H9 (cell line): ENCODE data around the gene CDCP1. TPM values are rescaled to one million over a fixed set of nuclear protein-coding genes. Genes with fewer than 3 reads are reported as not detected.

Source experiments
- DNase-seq: peaks from one replicate; pipeline ENCODE4 v3.0.0-alpha.2; 2017
- H2AFZ ChIP-seq: one replicate; pipeline ENCODE4 v1.6.1; 2013; ENCODE audit warnings: mild to moderate bottlenecking, low read length, control low read depth, moderate library complexity
- H2AK5ac ChIP-seq: 2 replicates; pipeline ENCODE4 v1.6.1; 2013; ENCODE audit warnings: low read length, control low read depth, mixed read lengths; ENCODE audit not compliant: insufficient read length
- H2BK120ac ChIP-seq: one replicate; pipeline ENCODE4 v1.6.1; 2013; ENCODE audit warnings: low read depth, mild to moderate bottlenecking, low read length, control low read depth, inconsistent platforms; ENCODE audit not compliant: poor library complexity, severe bottlenecking
- H2BK12ac ChIP-seq: 2 replicates; pipeline ENCODE4 v1.6.1; 2013; ENCODE audit warnings: low read length, control low read depth, mixed read lengths, low read depth; ENCODE audit not compliant: insufficient read length
- H2BK15ac ChIP-seq: 2 replicates; pipeline ENCODE4 v1.6.1; 2013; ENCODE audit warnings: low read depth, low read length, control low read depth
- H2BK20ac ChIP-seq: one replicate; pipeline ENCODE4 v1.6.1; 2013; ENCODE audit warnings: low read depth, mild to moderate bottlenecking, low read length, control low read depth, inconsistent platforms; ENCODE audit not compliant: poor library complexity, severe bottlenecking
- H2BK5ac ChIP-seq: 2 replicates; pipeline ENCODE4 v1.6.1; 2013; ENCODE audit warnings: low read length, control low read depth, mixed read lengths; ENCODE audit not compliant: insufficient read length
- H3K14ac ChIP-seq: 2 replicates; pipeline ENCODE4 v1.6.1; 2013; ENCODE audit warnings: low read length, control low read depth; ENCODE audit not compliant: insufficient read depth
- H3K18ac ChIP-seq: 2 replicates; pipeline ENCODE4 v1.6.1; 2013; ENCODE audit warnings: low read depth, mild to moderate bottlenecking, mixed read lengths, low read length, control low read depth; ENCODE audit not compliant: insufficient read length
- H3K23ac ChIP-seq: 2 replicates; pipeline ENCODE4 v1.6.1; 2013; ENCODE audit warnings: low read length, control low read depth, mixed read lengths, low read depth; ENCODE audit not compliant: insufficient read length
- H3K23me2 ChIP-seq: 2 replicates; pipeline ENCODE4 v1.6.1; 2013; ENCODE audit warnings: low read depth, mild to moderate bottlenecking, mixed read lengths, low read length, control low read depth; ENCODE audit not compliant: insufficient read length, poor library complexity, severe bottlenecking
- H3K27ac ChIP-seq: 2 replicates; pipeline ENCODE4 v1.5.1; 2013; ENCODE audit warnings: low read length, control low read depth, mixed read lengths, low read depth; ENCODE audit not compliant: insufficient read length
- H3K27me3 ChIP-seq: 2 replicates; pipeline ENCODE4 v1.6.1; 2013; ENCODE audit warnings: low read length, control low read depth, inconsistent platforms; ENCODE audit not compliant: insufficient read depth
- H3K4ac ChIP-seq: 2 replicates; pipeline ENCODE4 v1.6.1; 2013; ENCODE audit warnings: low read depth, mild to moderate bottlenecking, control low read depth, inconsistent platforms, low read length, moderate library complexity
- H3K4me1 ChIP-seq: 2 replicates; pipeline ENCODE4 v1.6.1; 2013; ENCODE audit warnings: low read length, control low read depth, inconsistent platforms; ENCODE audit not compliant: insufficient read depth
- H3K4me2 ChIP-seq: 2 replicates; pipeline ENCODE4 v1.6.1; 2013; ENCODE audit warnings: low read length, control low read depth, mixed read lengths; ENCODE audit not compliant: insufficient read length, insufficient read depth
- H3K56ac ChIP-seq: 2 replicates; pipeline ENCODE4 v1.6.1; 2013; ENCODE audit warnings: low read depth, mild to moderate bottlenecking, mixed read lengths, low read length, control low read depth; ENCODE audit not compliant: insufficient read length
- H3K79me1 ChIP-seq: 2 replicates; pipeline ENCODE4 v1.6.1; 2013; ENCODE audit warnings: low read depth, mild to moderate bottlenecking, moderate library complexity, low read length, control low read depth, inconsistent platforms; ENCODE audit not compliant: insufficient read depth, poor library complexity, severe bottlenecking
- H3K79me2 ChIP-seq: 2 replicates; pipeline ENCODE4 v1.6.1; 2013; ENCODE audit warnings: low read length, control low read depth, inconsistent platforms; ENCODE audit not compliant: insufficient read depth
- H3K9ac ChIP-seq: 2 replicates; pipeline ENCODE4 v1.6.1; 2013; ENCODE audit warnings: low read length, control low read depth, mixed read lengths; ENCODE audit not compliant: insufficient read length; ENCODE audit errors: extremely low read depth
- H3K9me3 ChIP-seq: one replicate; pipeline ENCODE4 v1.6.1; 2013; ENCODE audit warnings: low read depth, low read length, inconsistent platforms; ENCODE audit not compliant: control insufficient read depth
- H3T11ph ChIP-seq: one replicate; pipeline ENCODE4 v1.6.1; 2013; ENCODE audit warnings: mild to moderate bottlenecking, low read length, control low read depth, inconsistent platforms
- H4K20me1 ChIP-seq: one replicate; pipeline ENCODE4 v1.6.1; 2013; ENCODE audit not compliant: control insufficient read depth, insufficient read length, insufficient read depth
- H4K5ac ChIP-seq: 2 replicates; pipeline ENCODE4 v1.6.1; 2013; ENCODE audit warnings: low read depth, mild to moderate bottlenecking, mixed read lengths, low read length, control low read depth; ENCODE audit not compliant: insufficient read length
- H4K8ac ChIP-seq: replicated peaks from 2 replicates; pipeline ENCODE4 v1.6.1; 2013; ENCODE audit warnings: low read length, control low read depth, mixed read lengths, low read depth; ENCODE audit not compliant: insufficient read length
- H4K91ac ChIP-seq: 2 replicates; pipeline ENCODE4 v1.6.1; 2013; ENCODE audit warnings: low read depth, mild to moderate bottlenecking, moderate library complexity, mixed read lengths, low read length, control low read depth; ENCODE audit not compliant: insufficient read length
- H3K27ac Mint-ChIP-seq, 3 experiments: 2 replicates in 2 of 3; 3 replicates in 1 of 3; pipeline ENCODE4 v1.8.0; 2020 to 2021; ENCODE audit warnings: mixed read lengths in 3 of 3, mild to moderate bottlenecking in 1 of 3, moderate library complexity in 1 of 3
- H3K27me3 Mint-ChIP-seq: 2 replicates; pipeline ENCODE4 v1.8.0; 2021; ENCODE audit warnings: low read depth, mild to moderate bottlenecking, moderate library complexity, mixed read lengths
- H3K36me3 Mint-ChIP-seq, 3 experiments: 2 replicates in 2 of 3; 3 replicates in 1 of 3; pipeline ENCODE4 v1.8.0; 2020 to 2021; ENCODE audit warnings: low read depth in 3 of 3, mixed read lengths in 3 of 3; ENCODE audit not compliant: insufficient read depth in 1 of 3
- H3K4me1 Mint-ChIP-seq, 2 experiments: 2 replicates each; pipeline ENCODE4 v1.8.0; 2020; ENCODE audit warnings: mixed read lengths in 2 of 2
- H3K4me3 Mint-ChIP-seq, 2 experiments: 2 replicates in 1 of 2; 3 replicates in 1 of 2; pipeline ENCODE4 v1.8.0; 2020 to 2021; ENCODE audit warnings: mild to moderate bottlenecking in 2 of 2, mixed read lengths in 2 of 2, moderate library complexity in 1 of 2
- H3K9me3 Mint-ChIP-seq, 2 experiments: 2 replicates in 1 of 2; 3 replicates in 1 of 2; pipeline ENCODE4 v1.8.0; 2020; ENCODE audit warnings: mild to moderate bottlenecking in 2 of 2, mixed read lengths in 2 of 2, moderate library complexity in 1 of 2
- CTCF ChIP-seq: fragments of 200-600 bp; sonication (generic); conservative IDR thresholded peaks from 3 replicates; pipeline ENCODE4 v1.8.0; 2021; ENCODE audit warnings: antibody characterized with exemption, mild to moderate bottlenecking
- WGBS: extraction: QIAGEN DNeasy Blood & Tissue Kit; methylation state at CpG from one replicate; pipeline ENCODE4 v1.1.7; 2013; ENCODE audit warnings: missing lambda C conversion rate, low lambda C conversion rate, mixed read lengths; ENCODE audit not compliant: insufficient read length; ENCODE audit errors: extremely low coverage; 5-methylcytosine and 5-hydroxymethylcytosine counted together
- total RNA-seq: library from RNA; stranded (reverse); gene quantifications from 2 replicates; pipeline ENCODE4 v1.2.1, GENCODE V29; 2021

CDCP1 gene
- total RNA-seq, 1 experiment from 2014 or later: 12.9 TPM

GRCh38 chr3:45125550-45126026 is 20.6 kb downstream of the CDCP1 start:
- Histone ChIP-seq H2BK5ac (no peak overlapping the region), H3K56ac (no peak overlapping the region), H2BK15ac (no peak overlapping the region), H3K23me2 (no peaks in the 10 kb centered on the region), H3K4ac (no peak overlapping the region), H2BK20ac (no peak overlapping the region), H4K91ac (no peak overlapping the region), H3K4me2 (no peak overlapping the region), H2AFZ (no peak overlapping the region), H3K4me1 (no peaks in the 10 kb centered on the region; the same call in 1 of the 2 replicates), H3K18ac (no peak overlapping the region), H2BK120ac (no peak overlapping the region), H3K79me2 (no peaks in the 10 kb centered on the region), H3K27me3 (no peaks in the 10 kb centered on the region), H3K9ac (no peak overlapping the region), H4K8ac (no peak overlapping the region), H3K79me1 (no peaks in the 10 kb centered on the region), H2AK5ac (no peak overlapping the region), H3T11ph (no peak overlapping the region), H2BK12ac (no peak overlapping the region), H3K14ac (no peak overlapping the region), H3K27ac (no peak overlapping the region), H4K20me1 (peaks cover 2% of the 10 kb centered on the region), H3K9me3 (no peaks in the 10 kb centered on the region), H4K5ac (no peak overlapping the region), H3K23ac (no peak overlapping the region)
- WGBS: no CpG with 5 or more reads among the region's 2 CpGs
- peaks cover 2 to 6% of the 10 kb centered on the region in 2 experiments; a peak in 2 of 4 replicates for H3K4me1 Mint-ChIP-seq
- H3K27me3 Mint-ChIP-seq: no peaks in the 10 kb centered on the region; the same call in 1 of the 2 replicates
- TF ChIP-seq CTCF: no peak
- DNase-seq: no peak
- H3K36me3 Mint-ChIP-seq: no peaks in the 10 kb centered on the region
- H3K4me3 Mint-ChIP-seq: no peak overlapping the region
- H3K27ac Mint-ChIP-seq: peak overlapping the region in 1 of 3 experiments; percentile 61; a peak in 1 of 7 replicates
- no peaks in the 10 kb centered on the region; a peak in 1 of 5 replicates for H3K9me3 Mint-ChIP-seq
